Measurements from ENCODE around the gene RCAN2. TPM values are rescaled to one million over a fixed set of nuclear protein-coding genes. Genes with fewer than 3 reads are reported as not detected.

Gene RCAN2
- total and polyA plus RNA-seq, 2 experiments from 2014 or later: 6.0 to 9.3 TPM

DNA sequence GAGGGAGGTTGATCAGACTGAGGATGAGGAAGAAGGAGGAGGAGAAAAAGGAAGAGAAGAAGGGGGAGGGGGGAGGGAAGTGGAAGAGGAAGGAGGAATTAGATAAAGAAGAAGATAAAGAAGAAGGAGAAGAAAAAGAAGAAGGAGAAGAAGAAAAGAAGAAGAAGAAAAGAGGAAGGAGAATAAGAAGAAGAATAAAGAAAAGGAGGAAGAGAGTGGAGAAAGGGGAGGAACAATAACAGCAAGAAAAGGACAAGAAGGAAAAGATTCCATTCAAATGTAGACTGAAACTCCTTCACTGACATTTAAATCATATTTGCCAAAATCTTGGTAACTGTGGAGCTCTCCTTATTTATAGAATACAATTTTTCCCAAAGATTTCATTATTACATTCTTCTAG, 34.3 kb upstream of the RCAN2 start:
- Histone ChIP-seq H3K79me2 (replicated peaks; ENCODE audit: insufficient read depth) (no peaks in the 10 kb centered on the region), H3K27ac (ENCODE audit: low read depth) (no peak overlapping the region), H2AFZ (no peak overlapping the region), H3K4me3 (no peak overlapping the region), H3K27me3 (ENCODE audit: insufficient read depth) (no peaks in the 10 kb centered on the region), H4K20me1 (replicated peaks; ENCODE audit: insufficient read depth) (no peaks in the 10 kb centered on the region), H3F3A (replicated peaks; ENCODE audit: low read depth) (no peaks in the 10 kb centered on the region), H3K9me2 (ENCODE audit: insufficient read depth) (no peaks in the 10 kb centered on the region), H3K4me1 (ENCODE audit: insufficient read depth) (peaks cover 20% of the 10 kb centered on the region), H3K36me3 (ENCODE audit: insufficient read depth) (no peaks in the 10 kb centered on the region), H3K4me2 (no peak overlapping the region)
- Mint-ChIP-seq H3K4me3 (no peak overlapping the region), H3K9me3 (no peaks in the 10 kb centered on the region), H3K27me3 (ENCODE audit: insufficient read depth, low read depth, poor library complexity) (peaks cover 7% of the 10 kb centered on the region), H3K36me3 (ENCODE audit: low read depth) (no peaks in the 10 kb centered on the region), H3K4me1 (peaks cover 17% of the 10 kb centered on the region), H3K27ac (no peak overlapping the region)
- no peak for ATAC-seq
- TF ChIP-seq CREB1 (CRISPR knock-in tag; IDR thresholded peaks at IDR 0.05; ENCODE audit: low read depth): no peak
- TF ChIP-seq, protein P1, sequence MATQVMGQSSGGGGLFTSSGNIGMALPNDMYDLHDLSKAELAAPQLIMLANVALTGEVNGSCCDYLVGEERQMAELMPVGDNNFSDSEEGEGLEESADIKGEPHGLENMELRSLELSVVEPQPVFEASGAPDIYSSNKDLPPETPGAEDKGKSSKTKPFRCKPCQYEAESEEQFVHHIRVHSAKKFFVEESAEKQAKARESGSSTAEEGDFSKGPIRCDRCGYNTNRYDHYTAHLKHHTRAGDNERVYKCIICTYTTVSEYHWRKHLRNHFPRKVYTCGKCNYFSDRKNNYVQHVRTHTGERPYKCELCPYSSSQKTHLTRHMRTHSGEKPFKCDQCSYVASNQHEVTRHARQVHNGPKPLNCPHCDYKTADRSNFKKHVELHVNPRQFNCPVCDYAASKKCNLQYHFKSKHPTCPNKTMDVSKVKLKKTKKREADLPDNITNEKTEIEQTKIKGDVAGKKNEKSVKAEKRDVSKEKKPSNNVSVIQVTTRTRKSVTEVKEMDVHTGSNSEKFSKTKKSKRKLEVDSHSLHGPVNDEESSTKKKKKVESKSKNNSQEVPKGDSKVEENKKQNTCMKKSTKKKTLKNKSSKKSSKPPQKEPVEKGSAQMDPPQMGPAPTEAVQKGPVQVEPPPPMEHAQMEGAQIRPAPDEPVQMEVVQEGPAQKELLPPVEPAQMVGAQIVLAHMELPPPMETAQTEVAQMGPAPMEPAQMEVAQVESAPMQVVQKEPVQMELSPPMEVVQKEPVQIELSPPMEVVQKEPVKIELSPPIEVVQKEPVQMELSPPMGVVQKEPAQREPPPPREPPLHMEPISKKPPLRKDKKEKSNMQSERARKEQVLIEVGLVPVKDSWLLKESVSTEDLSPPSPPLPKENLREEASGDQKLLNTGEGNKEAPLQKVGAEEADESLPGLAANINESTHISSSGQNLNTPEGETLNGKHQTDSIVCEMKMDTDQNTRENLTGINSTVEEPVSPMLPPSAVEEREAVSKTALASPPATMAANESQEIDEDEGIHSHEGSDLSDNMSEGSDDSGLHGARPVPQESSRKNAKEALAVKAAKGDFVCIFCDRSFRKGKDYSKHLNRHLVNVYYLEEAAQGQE (IDR thresholded peaks at IDR 0.05; ENCODE audit: unreplicated experiment): no peak
- no peak for TF ChIP-seq JUNB (IDR thresholded peaks at IDR 0.05; ENCODE audit: unreplicated experiment)
- TF ChIP-seq STAT1 (IDR thresholded peaks at IDR 0.05; ENCODE audit: unreplicated experiment): no peak
- TF ChIP-seq NANOG (IDR thresholded peaks at IDR 0.05; ENCODE audit: borderline replicate concordance): no peak
- no peak for DNase-seq (ENCODE audit: low spot score)

DNA sequence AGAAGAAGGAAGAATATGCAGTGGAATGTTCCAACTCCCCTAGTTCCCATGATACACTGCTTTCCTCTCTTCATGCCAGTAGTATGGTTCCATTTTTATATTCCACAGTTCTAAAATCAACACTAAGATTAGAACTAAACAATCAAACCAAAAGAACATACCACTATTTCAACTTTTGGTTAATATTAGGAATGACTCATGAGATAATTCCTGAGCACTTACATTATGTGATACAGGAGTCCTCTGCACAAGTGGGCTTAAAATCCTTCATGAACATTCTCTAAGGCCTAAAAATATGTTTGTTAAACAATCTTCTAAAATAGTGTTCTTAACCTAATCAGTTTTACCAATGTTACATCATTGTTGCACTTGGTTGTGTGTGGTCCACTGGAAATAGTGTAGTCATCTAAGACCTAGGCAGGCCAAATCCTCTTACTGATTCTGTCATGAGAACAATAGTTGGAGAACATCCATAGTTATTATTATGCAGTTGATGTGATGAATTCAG, 30.3 kb upstream of the RCAN2 start:
- H3K36me3 ChIP-seq (ENCODE audit: insufficient read depth): no peaks in the 10 kb centered on the region
- Mint-ChIP-seq H3K4me1 (no peaks in the 10 kb centered on the region), H3K4me3 (no peak overlapping the region), H3K36me3 (ENCODE audit: low read depth) (no peaks in the 10 kb centered on the region), H3K9me3 (no peaks in the 10 kb centered on the region), H3K27me3 (ENCODE audit: insufficient read depth, low read depth, poor library complexity) (no peaks in the 10 kb centered on the region), H3K27ac (no peak overlapping the region)
- no peaks in the 10 kb centered on the region for H3K9me2 ChIP-seq (ENCODE audit: insufficient read depth)
- ATAC-seq (no peak), DNase-seq (ENCODE audit: low spot score) (no peak)
- H3K79me2 ChIP-seq (replicated peaks; ENCODE audit: insufficient read depth): no peaks in the 10 kb centered on the region
- no peak overlapping the region for H3K4me3 ChIP-seq
- no peak overlapping the region for H2AFZ ChIP-seq
- no peaks in the 10 kb centered on the region for H4K20me1 ChIP-seq (replicated peaks; ENCODE audit: insufficient read depth)
- H3K4me2 ChIP-seq: no peak overlapping the region
- no peaks in the 10 kb centered on the region for H3K27me3 ChIP-seq (ENCODE audit: insufficient read depth)
- H3K4me1 ChIP-seq (ENCODE audit: insufficient read depth): no peaks in the 10 kb centered on the region
- no peak overlapping the region for H3K27ac ChIP-seq (ENCODE audit: low read depth)
- H3F3A ChIP-seq (replicated peaks; ENCODE audit: low read depth): no peaks in the 10 kb centered on the region
- no peak for TF ChIP-seq POLR2AphosphoS5 (IDR thresholded peaks at IDR 0.05; ENCODE audit: low read depth)
- no peak for TF ChIP-seq NANOG (IDR thresholded peaks at IDR 0.05; ENCODE audit: borderline replicate concordance)
- TF ChIP-seq STAT1 (IDR thresholded peaks at IDR 0.05; ENCODE audit: unreplicated experiment): no peak
- TF ChIP-seq ZNF331 (CRISPR knock-in tag; IDR thresholded peaks at IDR 0.05; ENCODE audit: low read depth): no peak
- TF ChIP-seq ZNF114 (CRISPR knock-in tag; IDR thresholded peaks at IDR 0.05): no peak
- TF ChIP-seq, protein P2, sequence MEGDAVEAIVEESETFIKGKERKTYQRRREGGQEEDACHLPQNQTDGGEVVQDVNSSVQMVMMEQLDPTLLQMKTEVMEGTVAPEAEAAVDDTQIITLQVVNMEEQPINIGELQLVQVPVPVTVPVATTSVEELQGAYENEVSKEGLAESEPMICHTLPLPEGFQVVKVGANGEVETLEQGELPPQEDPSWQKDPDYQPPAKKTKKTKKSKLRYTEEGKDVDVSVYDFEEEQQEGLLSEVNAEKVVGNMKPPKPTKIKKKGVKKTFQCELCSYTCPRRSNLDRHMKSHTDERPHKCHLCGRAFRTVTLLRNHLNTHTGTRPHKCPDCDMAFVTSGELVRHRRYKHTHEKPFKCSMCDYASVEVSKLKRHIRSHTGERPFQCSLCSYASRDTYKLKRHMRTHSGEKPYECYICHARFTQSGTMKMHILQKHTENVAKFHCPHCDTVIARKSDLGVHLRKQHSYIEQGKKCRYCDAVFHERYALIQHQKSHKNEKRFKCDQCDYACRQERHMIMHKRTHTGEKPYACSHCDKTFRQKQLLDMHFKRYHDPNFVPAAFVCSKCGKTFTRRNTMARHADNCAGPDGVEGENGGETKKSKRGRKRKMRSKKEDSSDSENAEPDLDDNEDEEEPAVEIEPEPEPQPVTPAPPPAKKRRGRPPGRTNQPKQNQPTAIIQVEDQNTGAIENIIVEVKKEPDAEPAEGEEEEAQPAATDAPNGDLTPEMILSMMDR (conservative IDR thresholded peaks at IDR 0.05; ENCODE audit: low read depth in 2 of 2): no peak
- no peak for TF ChIP-seq JUNB (IDR thresholded peaks at IDR 0.05; ENCODE audit: unreplicated experiment)
- TF ChIP-seq, protein P1 (IDR thresholded peaks at IDR 0.05; ENCODE audit: unreplicated experiment): no peak
- TF ChIP-seq, protein P3, sequence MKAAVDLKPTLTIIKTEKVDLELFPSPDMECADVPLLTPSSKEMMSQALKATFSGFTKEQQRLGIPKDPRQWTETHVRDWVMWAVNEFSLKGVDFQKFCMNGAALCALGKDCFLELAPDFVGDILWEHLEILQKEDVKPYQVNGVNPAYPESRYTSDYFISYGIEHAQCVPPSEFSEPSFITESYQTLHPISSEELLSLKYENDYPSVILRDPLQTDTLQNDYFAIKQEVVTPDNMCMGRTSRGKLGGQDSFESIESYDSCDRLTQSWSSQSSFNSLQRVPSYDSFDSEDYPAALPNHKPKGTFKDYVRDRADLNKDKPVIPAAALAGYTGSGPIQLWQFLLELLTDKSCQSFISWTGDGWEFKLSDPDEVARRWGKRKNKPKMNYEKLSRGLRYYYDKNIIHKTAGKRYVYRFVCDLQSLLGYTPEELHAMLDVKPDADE (IDR thresholded peaks at IDR 0.05): no peak
